HEK293 (cell line): Measurements from ENCODE around the gene SLC38A1.

Experiments used
- CTCF ChIA-PET: fragments of 350-600 bp; formaldehyde crosslinking; extraction: SDS; loops from one replicate; lab custom pipeline; 2021; ENCODE audit warnings: antibody characterized with exemption; lab: Yijun Ruan, JAX
- POLR2A ChIA-PET: fragments of 300-600 bp; formaldehyde crosslinking; extraction: SDS; loops from one replicate; lab custom pipeline; 2020; ENCODE audit warnings: antibody characterized with exemption, inconsistent platforms; lab: Yijun Ruan, JAX
- H3K27ac ChIP-seq: fragments of 200-500 bp; sonication (Bioruptor generic); 2 replicates; pipeline ENCODE4 v1.5.1; 2014; ENCODE audit warnings: low read depth, low read length, control low read depth, inconsistent platforms; ENCODE audit errors: extremely low read depth
- H3K36me3 ChIP-seq, 2 experiments: fragments of 200-500 bp in 1 of 2; sonication (Bioruptor generic) in 1 of 2; 1 replicate in 1 of 2; 2 replicates in 1 of 2; pipeline ENCODE4 v1.5.1; 2014 to 2017; ENCODE audit warnings: inconsistent platforms in 2 of 2, low read length in 2 of 2; ENCODE audit not compliant: control insufficient read depth in 2 of 2, insufficient read depth in 1 of 2
- H3K4me1 ChIP-seq: fragments of 200-500 bp; sonication (Bioruptor generic); 2 replicates; pipeline ENCODE4 v1.5.1; 2014; ENCODE audit warnings: mild to moderate bottlenecking, low read length, inconsistent platforms; ENCODE audit not compliant: control insufficient read depth, insufficient read depth
- H3K4me3 ChIP-seq: 2 replicates; pipeline ENCODE4 v1.5.1; 2011; ENCODE audit warnings: low read depth, mild to moderate bottlenecking, control low read depth, low read length, moderate library complexity
- H3K9me3 ChIP-seq: fragments of 200-500 bp; sonication (Bioruptor generic); 2 replicates; pipeline ENCODE4 v1.5.1; 2014; ENCODE audit warnings: low read depth, low read length, inconsistent platforms; ENCODE audit not compliant: control insufficient read depth, insufficient read depth
- GFI1B ChIP-seq: fragments of 450-650 bp; formaldehyde crosslinking; IDR thresholded peaks from 2 replicates; pipeline ENCODE4 v1.5.1; 2016; ENCODE audit warnings: missing biosample characterization, missing genetic modification characterization
- GLI4 ChIP-seq: fragments of 450-650 bp; formaldehyde crosslinking; IDR thresholded peaks from 2 replicates; pipeline ENCODE4 v1.5.1; 2016; ENCODE audit warnings: missing biosample characterization, missing genetic modification characterization
- GLIS1 ChIP-seq: fragments of 450-650 bp; formaldehyde crosslinking; IDR thresholded peaks from 2 replicates; pipeline ENCODE4 v1.5.1; 2016; ENCODE audit warnings: missing biosample characterization, missing genetic modification characterization
- IKZF3 ChIP-seq: fragments of 450-650 bp; IDR thresholded peaks from 2 replicates; pipeline ENCODE4 v1.5.0; 2018; ENCODE audit warnings: missing biosample characterization, mild to moderate bottlenecking, missing genetic modification characterization, moderate library complexity
- KLF17 ChIP-seq: fragments of 450-650 bp; formaldehyde crosslinking; IDR thresholded peaks from 2 replicates; pipeline ENCODE4 v1.5.1; 2016; ENCODE audit warnings: missing biosample characterization, missing genetic modification characterization
- WT1 ChIP-seq: fragments of 450-650 bp; formaldehyde crosslinking; IDR thresholded peaks from 2 replicates; pipeline ENCODE4 v1.5.1; 2016; ENCODE audit warnings: missing biosample characterization, missing genetic modification characterization
- ZNF112 ChIP-seq: fragments of 450-650 bp; formaldehyde crosslinking; IDR thresholded peaks from 2 replicates; pipeline ENCODE4 v1.5.0; 2017; ENCODE audit warnings: missing biosample characterization, missing genetic modification characterization
- ZNF114 ChIP-seq: fragments of 450-650 bp; formaldehyde crosslinking; IDR thresholded peaks from 2 replicates; pipeline ENCODE4 v1.5.0; 2017; ENCODE audit warnings: missing biosample characterization, missing genetic modification characterization
- ZNF140 ChIP-seq: fragments of 450-650 bp; formaldehyde crosslinking; IDR thresholded peaks from 2 replicates; pipeline ENCODE4 v1.5.1; 2016; ENCODE audit warnings: missing biosample characterization, missing genetic modification characterization
- ZNF19 ChIP-seq: fragments of 450-650 bp; formaldehyde crosslinking; IDR thresholded peaks from 2 replicates; pipeline ENCODE4; 2016; ENCODE audit warnings: missing biosample characterization, missing genetic modification characterization, low read depth
- ZNF202 ChIP-seq: fragments of 450-650 bp; formaldehyde crosslinking; IDR thresholded peaks from 2 replicates; pipeline ENCODE4 v1.5.1; 2016; ENCODE audit warnings: missing biosample characterization, missing genetic modification characterization, borderline replicate concordance
- ZNF211 ChIP-seq: fragments of 450-650 bp; formaldehyde crosslinking; IDR thresholded peaks from 2 replicates; pipeline ENCODE4 v1.5.1; 2016; ENCODE audit warnings: low read depth, missing biosample characterization, missing genetic modification characterization
- ZNF23 ChIP-seq: fragments of 450-650 bp; formaldehyde crosslinking; IDR thresholded peaks from 2 replicates; pipeline ENCODE4 v1.5.1; 2016; ENCODE audit warnings: missing biosample characterization, missing genetic modification characterization, borderline replicate concordance
- ZNF248 ChIP-seq: fragments of 450-650 bp; formaldehyde crosslinking; IDR thresholded peaks from 2 replicates; pipeline ENCODE4 v1.5.1; 2017; ENCODE audit warnings: missing biosample characterization, missing genetic modification characterization
- ZNF341 ChIP-seq: fragments of 450-650 bp; formaldehyde crosslinking; IDR thresholded peaks from 2 replicates; pipeline ENCODE4; 2016; ENCODE audit warnings: low read depth, missing biosample characterization, missing genetic modification characterization
- ZNF404 ChIP-seq: fragments of 450-650 bp; formaldehyde crosslinking; IDR thresholded peaks from 2 replicates; pipeline ENCODE4 v1.5.1; 2017; ENCODE audit warnings: missing biosample characterization, missing genetic modification characterization
- ZNF501 ChIP-seq: fragments of 450-650 bp; formaldehyde crosslinking; IDR thresholded peaks from 2 replicates; pipeline ENCODE4 v1.5.1; 2016; ENCODE audit warnings: missing biosample characterization, missing genetic modification characterization
- ZNF510 ChIP-seq: fragments of 450-650 bp; formaldehyde crosslinking; IDR thresholded peaks from 2 replicates; pipeline ENCODE4 v1.5.1; 2018; ENCODE audit warnings: mild to moderate bottlenecking, missing genetic modification characterization, missing biosample characterization; ENCODE audit not compliant: insufficient replicate concordance
- ZNF514 ChIP-seq: fragments of 450-650 bp; formaldehyde crosslinking; IDR thresholded peaks from 2 replicates; pipeline ENCODE4 v1.5.1; 2016; ENCODE audit warnings: missing biosample characterization, missing genetic modification characterization
- ZNF521 ChIP-seq: fragments of 450-650 bp; formaldehyde crosslinking; IDR thresholded peaks from 2 replicates; pipeline ENCODE4 v1.5.1; 2017; ENCODE audit warnings: missing biosample characterization, mild to moderate bottlenecking, missing genetic modification characterization
- ZNF561 ChIP-seq: fragments of 450-650 bp; IDR thresholded peaks from 2 replicates; pipeline ENCODE4 v1.5.1; 2018; ENCODE audit warnings: missing biosample characterization, missing genetic modification characterization, borderline replicate concordance
- ZNF768 ChIP-seq: fragments of 450-650 bp; formaldehyde crosslinking; IDR thresholded peaks from 2 replicates; pipeline ENCODE4 v1.5.1; 2018; ENCODE audit warnings: missing biosample characterization, mild to moderate bottlenecking, missing genetic modification characterization
- ZSCAN30 ChIP-seq: fragments of 450-650 bp; IDR thresholded peaks from 2 replicates; pipeline ENCODE4 v1.5.1; 2018; ENCODE audit warnings: missing biosample characterization, mild to moderate bottlenecking, missing genetic modification characterization, moderate library complexity
- TF ChIP-seq, protein P1 (sequence below): fragments of 450-650 bp; formaldehyde crosslinking; IDR thresholded peaks from 2 replicates; pipeline ENCODE4 v1.5.1; 2016; ENCODE audit warnings: missing biosample characterization, missing genetic modification characterization
- TF ChIP-seq, protein P2 (sequence below): fragments of 450-650 bp; formaldehyde crosslinking; IDR thresholded peaks from 2 replicates; pipeline ENCODE4 v1.5.1; 2016; ENCODE audit warnings: missing biosample characterization, missing genetic modification characterization

The SLC38A1 gene

DNA sequence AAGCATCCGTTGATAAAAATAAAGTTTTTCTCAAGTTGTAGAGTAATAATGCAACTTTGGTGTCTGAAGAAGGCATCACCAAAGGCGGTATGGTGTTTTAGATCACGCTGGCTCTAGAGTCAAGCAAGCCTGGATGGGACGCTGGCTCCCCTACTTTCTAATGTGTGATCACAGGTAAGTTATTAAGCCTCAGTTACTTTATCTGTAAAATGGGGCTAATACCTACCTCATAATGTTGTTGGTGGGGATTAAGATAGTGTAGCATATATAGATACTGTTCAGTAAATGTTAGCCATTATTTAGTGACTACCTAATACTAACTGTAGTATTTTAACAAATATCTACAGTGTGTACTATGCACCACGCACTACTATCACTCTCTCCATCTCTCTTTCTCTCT lies 45.8 kb downstream of the SLC38A1 start:
- ChIA-PET CTCF (no interaction called here), POLR2A (no interaction called here)
- Histone ChIP-seq H3K4me3 (no peak overlapping the region), H3K4me1 (no peaks in the 10 kb centered on the region), H3K9me3 (no peaks in the 10 kb centered on the region), H3K27ac (no peak overlapping the region), H3K36me3 (peaks cover 4 to 52% of the 10 kb centered on the region in 2 experiments; a peak in 2 of 3 replicates)
- no peak for TF ChIP-seq WT1 (tag by site-specific recombination)
- TF ChIP-seq, protein P1, sequence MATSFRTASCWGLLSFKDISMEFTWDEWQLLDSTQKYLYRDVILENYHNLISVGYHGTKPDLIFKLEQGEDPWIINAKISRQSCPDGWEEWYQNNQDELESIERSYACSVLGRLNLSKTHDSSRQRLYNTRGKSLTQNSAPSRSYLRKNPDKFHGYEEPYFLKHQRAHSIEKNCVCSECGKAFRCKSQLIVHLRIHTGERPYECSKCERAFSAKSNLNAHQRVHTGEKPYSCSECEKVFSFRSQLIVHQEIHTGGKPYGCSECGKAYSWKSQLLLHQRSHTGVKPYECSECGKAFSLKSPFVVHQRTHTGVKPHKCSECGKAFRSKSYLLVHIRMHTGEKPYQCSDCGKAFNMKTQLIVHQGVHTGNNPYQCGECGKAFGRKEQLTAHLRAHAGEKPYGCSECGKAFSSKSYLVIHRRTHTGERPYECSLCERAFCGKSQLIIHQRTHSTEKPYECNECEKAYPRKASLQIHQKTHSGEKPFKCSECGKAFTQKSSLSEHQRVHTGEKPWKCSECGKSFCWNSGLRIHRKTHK (tag by site-specific recombination), result no peak
- no peak for TF ChIP-seq ZNF561 (tag by site-specific recombination)
- no peak for TF ChIP-seq ZNF140 (tag by site-specific recombination)
- no peak for TF ChIP-seq ZNF501
- no peak for TF ChIP-seq GLI4
- no peak for TF ChIP-seq ZNF404 (tag by site-specific recombination)
- no peak for TF ChIP-seq KLF17 (tag by site-specific recombination)

DNA sequence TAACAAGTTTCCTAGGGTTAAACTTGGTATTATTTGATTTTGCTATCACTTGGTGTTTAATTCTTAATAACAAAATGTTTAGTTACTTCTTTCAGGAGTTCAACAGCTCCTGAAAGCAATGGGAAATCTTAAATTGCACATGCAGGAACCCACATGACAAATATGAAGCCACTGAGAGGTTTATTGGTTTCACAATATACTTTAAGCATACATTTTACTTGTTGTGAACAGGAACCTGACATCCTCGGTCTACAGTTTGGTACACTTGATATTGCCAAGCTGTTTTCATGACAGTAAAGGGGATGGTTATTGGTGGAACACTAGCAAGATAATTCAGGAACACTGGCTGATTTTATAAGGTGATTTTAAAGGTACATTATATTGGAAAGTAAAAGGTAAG lies 46.2 kb downstream of the SLC38A1 start:
- POLR2A ChIA-PET, result no interaction called here
- no peak overlapping the region for H3K27ac ChIP-seq
- peaks cover 4 to 49% of the 10 kb centered on the region in 2 experiments; a peak in 2 of 3 replicates for H3K36me3 ChIP-seq
- TF ChIP-seq ZNF202, result no peak
- TF ChIP-seq GFI1B (tag by site-specific recombination), result no peak
- TF ChIP-seq, protein P2, sequence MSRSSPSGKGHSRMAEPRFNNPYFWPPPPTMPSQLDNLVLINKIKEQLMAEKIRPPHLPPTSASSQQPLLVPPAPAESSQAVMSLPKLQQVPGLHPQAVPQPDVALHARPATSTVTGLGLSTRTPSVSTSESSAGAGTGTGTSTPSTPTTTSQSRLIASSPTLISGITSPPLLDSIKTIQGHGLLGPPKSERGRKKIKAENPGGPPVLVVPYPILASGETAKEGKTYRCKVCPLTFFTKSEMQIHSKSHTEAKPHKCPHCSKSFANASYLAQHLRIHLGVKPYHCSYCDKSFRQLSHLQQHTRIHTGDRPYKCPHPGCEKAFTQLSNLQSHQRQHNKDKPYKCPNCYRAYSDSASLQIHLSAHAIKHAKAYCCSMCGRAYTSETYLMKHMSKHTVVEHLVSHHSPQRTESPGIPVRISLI (tag by site-specific recombination), result no peak
- no peak for TF ChIP-seq ZNF248 (tag by site-specific recombination)
- TF ChIP-seq ZNF510 (tag by site-specific recombination), result no peak
- no peak for TF ChIP-seq ZNF114 (tag by site-specific recombination)
- no peak for TF ChIP-seq ZNF768
- no peak for TF ChIP-seq ZNF521 (tag by site-specific recombination)
- no peak for TF ChIP-seq ZNF19 (tag by site-specific recombination)
- TF ChIP-seq ZSCAN30, result no peak
- TF ChIP-seq ZNF112 (tag by site-specific recombination), result no peak
- TF ChIP-seq ZNF211, result no peak
- TF ChIP-seq IKZF3 (tag by site-specific recombination), result no peak
- no peak for TF ChIP-seq ZNF514 (tag by site-specific recombination)
- TF ChIP-seq ZNF23 (tag by site-specific recombination), result no peak
- no peak for TF ChIP-seq ZNF341 (tag by site-specific recombination)
- TF ChIP-seq GLI4, result no peak
- TF ChIP-seq GLIS1 (tag by site-specific recombination), result no peak
- TF ChIP-seq, all 188 proteins: peak for 0
- CTCF ChIA-PET, result no interaction called here
- Histone ChIP-seq H3K9me3 (no peaks in the 10 kb centered on the region), H3K4me3 (no peak overlapping the region), H3K4me1 (no peaks in the 10 kb centered on the region)
